ENCODE measurements around the gene WHRN.

WHRN gene

GRCh38 chr9:114521846-114522245 is 16.6 kb upstream of the WHRN start:
- Histone ChIP-seq H4K12ac (ENCODE audit: low read depth, low read length) (no peak overlapping the region), H3K4me3 (ENCODE audit: low read depth, low read length) (no peak overlapping the region)

GRCh38 chr9:114518599-114519022 is 13.3 kb upstream of the WHRN start:
- Histone ChIP-seq H3K27ac (ENCODE audit: low read depth, low read length) (no peak overlapping the region), H3K4me3 (ENCODE audit: low read depth, low read length) (no peak overlapping the region), H3K36me3 (ENCODE audit: control insufficient read depth in 1 of 2, insufficient read depth in 2 of 2, low read length in 2 of 2) (no peaks in the 10 kb centered on the region), H3K18ac (ENCODE audit: low read length) (no peak overlapping the region), H3K79me1 (ENCODE audit: low read length) (no peaks in the 10 kb centered on the region), H4K91ac (ENCODE audit: low read depth, low read length) (no peak overlapping the region), H3K4ac (ENCODE audit: low read depth, low read length) (no peak overlapping the region), H3K9me3 (ENCODE audit: insufficient read depth, low read depth, low read length) (no peaks in the 10 kb centered on the region), H3K14ac (ENCODE audit: low read length) (no peak overlapping the region), H3K4me1 (ENCODE audit: control insufficient read depth in 1 of 2, insufficient read depth in 2 of 2, low read length in 2 of 2) (no peaks in the 10 kb centered on the region), H3K79me2 (ENCODE audit: control insufficient read depth, insufficient read depth, low read length, poor library complexity) (no peaks in the 10 kb centered on the region), H3K23ac (ENCODE audit: low read length) (no peak overlapping the region), H3K9ac (ENCODE audit: low read length) (no peak overlapping the region), H4K12ac (ENCODE audit: low read depth, low read length) (no peak overlapping the region), H4K8ac (ENCODE audit: low read depth, low read length) (no peak overlapping the region), H2AFZ (ENCODE audit: insufficient read depth, low read length, poor library complexity) (no peak overlapping the region), H2AK5ac (ENCODE audit: low read length) (no peak overlapping the region), H2BK120ac (ENCODE audit: insufficient read depth, low read length, poor library complexity) (no peak overlapping the region), H3K4me2 (ENCODE audit: low read length) (no peak overlapping the region), H2BK5ac (ENCODE audit: low read depth, low read length, poor library complexity) (no peak overlapping the region), H3K27me3 (ENCODE audit: insufficient read depth, low read length) (no peaks in the 10 kb centered on the region), H2BK12ac (ENCODE audit: low read length) (no peak overlapping the region)
- no peak for DNase-seq
- WGBS (ENCODE audit: extremely low coverage, insufficient coverage, insufficient read length) = no CpG with 5 or more reads among the region's 4 CpGs

More at GRCh38 chr9:114521846-114522245, 16.6 kb upstream of the WHRN start:
- Histone ChIP-seq H3K4me1 (ENCODE audit: control insufficient read depth in 1 of 2, insufficient read depth in 2 of 2, low read length in 2 of 2) (no peaks in the 10 kb centered on the region), H2BK5ac (ENCODE audit: low read depth, low read length, poor library complexity) (no peak overlapping the region), H3K9me3 (ENCODE audit: insufficient read depth, low read depth, low read length) (no peaks in the 10 kb centered on the region), H3K36me3 (ENCODE audit: control insufficient read depth in 1 of 2, insufficient read depth in 2 of 2, low read length in 2 of 2) (no peaks in the 10 kb centered on the region), H3K9ac (ENCODE audit: low read length) (no peak overlapping the region), H2AK5ac (ENCODE audit: low read length) (no peak overlapping the region), H3K79me2 (ENCODE audit: control insufficient read depth, insufficient read depth, low read length, poor library complexity) (no peaks in the 10 kb centered on the region), H3K18ac (ENCODE audit: low read length) (no peak overlapping the region), H2BK120ac (ENCODE audit: insufficient read depth, low read length, poor library complexity) (no peak overlapping the region), H4K8ac (ENCODE audit: low read depth, low read length) (no peak overlapping the region), H3K27me3 (ENCODE audit: insufficient read depth, low read length) (no peaks in the 10 kb centered on the region), H3K79me1 (ENCODE audit: low read length) (no peaks in the 10 kb centered on the region), H2AFZ (ENCODE audit: insufficient read depth, low read length, poor library complexity) (no peak overlapping the region), H3K14ac (ENCODE audit: low read length) (no peak overlapping the region), H4K91ac (ENCODE audit: low read depth, low read length) (no peak overlapping the region), H3K4ac (ENCODE audit: low read depth, low read length) (no peak overlapping the region), H3K4me2 (ENCODE audit: low read length) (no peak overlapping the region), H2BK12ac (ENCODE audit: low read length) (no peak overlapping the region), H3K27ac (ENCODE audit: low read depth, low read length) (no peak overlapping the region), H3K23ac (ENCODE audit: low read length) (no peak overlapping the region)
- no peak for DNase-seq

- no peaks in the 10 kb centered on the region for H3K4me1 ChIP-seq (ENCODE audit: control insufficient read depth in 1 of 2, insufficient read depth in 2 of 2, low read length in 2 of 2)
- H3K18ac ChIP-seq (ENCODE audit: low read length) = no peak overlapping the region
- no peak overlapping the region for H2BK12ac ChIP-seq (ENCODE audit: low read length)
- no peak overlapping the region for H2BK120ac ChIP-seq (ENCODE audit: insufficient read depth, low read length, poor library complexity)
- H3K9ac ChIP-seq (ENCODE audit: low read length) = no peak overlapping the region
- H2AK5ac ChIP-seq (ENCODE audit: low read length) = no peak overlapping the region
- no peak overlapping the region for H3K14ac ChIP-seq (ENCODE audit: low read length)
- no peak overlapping the region for H3K23ac ChIP-seq (ENCODE audit: low read length)
- no peak overlapping the region for H3K27ac ChIP-seq (ENCODE audit: low read depth, low read length)
- no peak for DNase-seq
- no peak overlapping the region for H3K4me2 ChIP-seq (ENCODE audit: low read length)
- no peaks in the 10 kb centered on the region for H3K36me3 ChIP-seq (ENCODE audit: control insufficient read depth in 1 of 2, insufficient read depth in 2 of 2, low read length in 2 of 2)
- WGBS (ENCODE audit: extremely low coverage, insufficient coverage, insufficient read length) = no CpG with 5 or more reads among the region's 1 CpG
- no peaks in the 10 kb centered on the region for H3K9me3 ChIP-seq (ENCODE audit: insufficient read depth, low read depth, low read length)
- no peak overlapping the region for H4K12ac ChIP-seq (ENCODE audit: low read depth, low read length)
- H3K4me3 ChIP-seq (ENCODE audit: low read depth, low read length) = no peak overlapping the region
- no peak overlapping the region for H3K4ac ChIP-seq (ENCODE audit: low read depth, low read length)
- no peaks in the 10 kb centered on the region for H3K79me1 ChIP-seq (ENCODE audit: low read length)
- H2BK5ac ChIP-seq (ENCODE audit: low read depth, low read length, poor library complexity) = no peak overlapping the region
- no peak overlapping the region for H2AFZ ChIP-seq (ENCODE audit: insufficient read depth, low read length, poor library complexity)
- H4K8ac ChIP-seq (ENCODE audit: low read depth, low read length) = no peak overlapping the region
- no peak overlapping the region for H4K91ac ChIP-seq (ENCODE audit: low read depth, low read length)
- no peaks in the 10 kb centered on the region for H3K27me3 ChIP-seq (ENCODE audit: insufficient read depth, low read length)
- no peaks in the 10 kb centered on the region for H3K79me2 ChIP-seq (ENCODE audit: control insufficient read depth, insufficient read depth, low read length, poor library complexity)
These were observed 12.8 kb upstream of the WHRN start for GRCh38 chr9:114518120-114518519.

GRCh38 chr9:114516913-114517312 is 11.6 kb upstream of the WHRN start:
- no peak for DNase-seq
- H2BK5ac ChIP-seq (ENCODE audit: low read depth, low read length, poor library complexity) = no peak overlapping the region

More at GRCh38 chr9:114516913-114517312, 11.6 kb upstream of the WHRN start:
- no peak overlapping the region for H3K18ac ChIP-seq (ENCODE audit: low read length)
- H3K79me1 ChIP-seq (ENCODE audit: low read length) = no peaks in the 10 kb centered on the region
- no peak overlapping the region for H4K8ac ChIP-seq (ENCODE audit: low read depth, low read length)
- WGBS (ENCODE audit: extremely low coverage, insufficient coverage, insufficient read length) = no CpG with 5 or more reads among the region's 7 CpGs
- no peaks in the 10 kb centered on the region for H3K4me1 ChIP-seq (ENCODE audit: control insufficient read depth in 1 of 2, insufficient read depth in 2 of 2, low read length in 2 of 2)
- H4K91ac ChIP-seq (ENCODE audit: low read depth, low read length) = no peak overlapping the region
- H3K4me3 ChIP-seq (ENCODE audit: low read depth, low read length) = no peak overlapping the region
- no peak overlapping the region for H2AFZ ChIP-seq (ENCODE audit: insufficient read depth, low read length, poor library complexity)
- H3K27me3 ChIP-seq (ENCODE audit: insufficient read depth, low read length) = no peaks in the 10 kb centered on the region
- no peaks in the 10 kb centered on the region for H3K79me2 ChIP-seq (ENCODE audit: control insufficient read depth, insufficient read depth, low read length, poor library complexity)
- H4K12ac ChIP-seq (ENCODE audit: low read depth, low read length) = no peak overlapping the region
- H2BK120ac ChIP-seq (ENCODE audit: insufficient read depth, low read length, poor library complexity) = no peak overlapping the region
- H2AK5ac ChIP-seq (ENCODE audit: low read length) = no peak overlapping the region
- H3K23ac ChIP-seq (ENCODE audit: low read length) = no peak overlapping the region
- no peaks in the 10 kb centered on the region for H3K36me3 ChIP-seq (ENCODE audit: control insufficient read depth in 1 of 2, insufficient read depth in 2 of 2, low read length in 2 of 2)
- no peak overlapping the region for H2BK12ac ChIP-seq (ENCODE audit: low read length)
- H3K9me3 ChIP-seq (ENCODE audit: insufficient read depth, low read depth, low read length) = no peaks in the 10 kb centered on the region
- H3K9ac ChIP-seq (ENCODE audit: low read length) = no peak overlapping the region
- no peak overlapping the region for H3K4me2 ChIP-seq (ENCODE audit: low read length)
- H3K4ac ChIP-seq (ENCODE audit: low read depth, low read length) = no peak overlapping the region
- H3K27ac ChIP-seq (ENCODE audit: low read depth, low read length) = no peak overlapping the region
- no peak overlapping the region for H3K14ac ChIP-seq (ENCODE audit: low read length)

All from trophoblast cell (in vitro differentiated cells and primary cell).